ENCODE results near the gene CDC42SE2. TPM values are rescaled to one million over a fixed set of nuclear protein-coding genes. Genes with fewer than 3 reads are reported as not detected.

Gene CDC42SE2
- total and polyA plus RNA-seq, 12 donors, result 5.1 to 26.7 (median 19.2) TPM

GRCh38 chr5:131296213-131296672 lies 32.4 kb downstream of the CDC42SE2 start:
- TF ChIP-seq CTCF (IDR thresholded peaks at IDR 0.05), result no peak
- 72 to 96% (median 95%) methylated on average over 2 of the region's 2 CpGs for WGBS, 4 donors
- H3K36me3 ChIP-seq (replicated peaks in 1 of 2), result no peaks in the 10 kb centered on the region
- no peaks in the 10 kb centered on the region for H3K27me3 ChIP-seq
- intact Hi-C loops (cut with DNase I), result no loop called here
- no peak for DNase-seq
- H3K27ac ChIP-seq, result no peak overlapping the region
- peaks cover 0 to 4% of the 10 kb centered on the region in 2 donors for H3K4me1 ChIP-seq (replicated peaks in 1 of 2)
- H3K4me3 ChIP-seq, result no peak overlapping the region
- no peaks in the 10 kb centered on the region for H3K9me3 ChIP-seq (replicated peaks in 1 of 3)

GRCh38 chr5:131297886-131298285 lies 34.0 kb downstream of the CDC42SE2 start:
- Histone ChIP-seq H3K27ac (no peak overlapping the region), H3K4me3 (no peak overlapping the region), H3K4me1 (replicated peaks in 1 of 2) (no peaks in the 10 kb centered on the region), H3K9me3 (replicated peaks in 1 of 3) (no peaks in the 10 kb centered on the region), H3K27me3 (no peaks in the 10 kb centered on the region), H3K36me3 (replicated peaks in 1 of 2) (no peaks in the 10 kb centered on the region)
- no peak for DNase-seq
- TF ChIP-seq CTCF (IDR thresholded peaks at IDR 0.05) (no peak), POLR2A (IDR thresholded peaks at IDR 0.05) (no peak)
- 79 to 91% (median 84%) methylated on average over 5 of the region's 5 CpGs for WGBS, 4 donors
- intact Hi-C loops (cut with DNase I), result no loop called here

- Histone ChIP-seq H3K4me1 (replicated peaks in 1 of 2) (peaks cover 7 to 12% of the 10 kb centered on the region in 2 donors), H3K27me3 (no peaks in the 10 kb centered on the region), H3K4me3 (no peak overlapping the region), H3K36me3 (replicated peaks in 1 of 2) (no peaks in the 10 kb centered on the region), H3K27ac (no peak overlapping the region), H3K9me3 (replicated peaks in 1 of 3) (no peaks in the 10 kb centered on the region)
- DNase-seq, result no peak
- WGBS, 4 donors, result 94 to 100% (median 96%) methylated on average over 3 of the region's 3 CpGs
- intact Hi-C loops (cut with DNase I), result no loop called here
- TF ChIP-seq POLR2A (IDR thresholded peaks at IDR 0.05) (no peak), CTCF (IDR thresholded peaks at IDR 0.05) (no peak)
Observed at GRCh38 chr5:131299465-131299864, 35.6 kb downstream of the CDC42SE2 start.

- Histone ChIP-seq H3K27me3 (no peaks in the 10 kb centered on the region), H3K27ac (no peak overlapping the region), H3K4me1 (replicated peaks in 1 of 2) (peaks cover 7 to 12% of the 10 kb centered on the region in 2 donors), H3K9me3 (replicated peaks in 1 of 3) (no peaks in the 10 kb centered on the region), H3K4me3 (no peak overlapping the region), H3K36me3 (replicated peaks in 1 of 2) (no peaks in the 10 kb centered on the region)
- intact Hi-C loops (cut with DNase I), result no loop called here
- no peak for TF ChIP-seq POLR2A (IDR thresholded peaks at IDR 0.05)
- no peak for TF ChIP-seq CTCF (IDR thresholded peaks at IDR 0.05)
- DNase-seq, result no peak
- 82 to 96% (median 89%) methylated on average over 6 of the region's 6 CpGs for WGBS, 4 donors
Observed at GRCh38 chr5:131302506-131302905, 38.7 kb downstream of the CDC42SE2 start.

Data from adrenal gland (tissue), 12 donors.